ENCODE measurements around the gene MCM3AP.

Gene MCM3AP

GRCh38 chr21:46284733-46285132 is 678 bp downstream of the MCM3AP start:
- H3K27ac ChIP-seq: peak overlapping the region; percentile 99
- TF ChIP-seq CTCF (conservative IDR thresholded peaks at IDR 0.05): no peak

GRCh38 chr21:46284077-46284644 is 1.2 kb downstream of the MCM3AP start:
- peak overlapping the region; percentile 99 for H3K27ac ChIP-seq
- TF ChIP-seq CTCF (conservative IDR thresholded peaks at IDR 0.05): no peak

- no peak overlapping the region for H3K27ac ChIP-seq
- no peak for TF ChIP-seq CTCF (conservative IDR thresholded peaks at IDR 0.05)
Observed at GRCh38 chr21:46274797-46275390, 10.5 kb downstream of the MCM3AP start.

- H3K27ac ChIP-seq: no peak overlapping the region
- no peak for TF ChIP-seq CTCF (conservative IDR thresholded peaks at IDR 0.05)
Observed at GRCh38 chr21:46273341-46273740, 12.1 kb downstream of the MCM3AP start.

- TF ChIP-seq CTCF (conservative IDR thresholded peaks at IDR 0.05): no peak
- H3K27ac ChIP-seq: no peak overlapping the region
Observed at GRCh38 chr21:46269466-46269865, 15.9 kb downstream of the MCM3AP start.

GRCh38 chr21:46268371-46268770 is 17.0 kb downstream of the MCM3AP start:
- no peak for TF ChIP-seq CTCF (conservative IDR thresholded peaks at IDR 0.05)

GRCh38 chr21:46266946-46267345 is 18.5 kb downstream of the MCM3AP start:
- TF ChIP-seq CTCF (conservative IDR thresholded peaks at IDR 0.05): no peak

More at GRCh38 chr21:46268371-46268770, 17.0 kb downstream of the MCM3AP start:
- H3K27ac ChIP-seq: no peak overlapping the region

More at GRCh38 chr21:46266946-46267345, 18.5 kb downstream of the MCM3AP start:
- H3K27ac ChIP-seq: no peak overlapping the region
